Esophagus mucosa (tissue), 1 donor: Measurements from ENCODE around the gene DGKA. TPM values are rescaled to one million over a fixed set of nuclear protein-coding genes. Genes with fewer than 3 reads are reported as not detected.

Experiments
- ATAC-seq: fragments of 200-7000 bp; cut with Tn5 transposase; one replicate; pipeline ENCODE4 v1.9.1; 2020
- total RNA-seq: library from RNA; stranded (reverse); gene quantifications from one replicate; pipeline ENCODE4 v1.2.4, GENCODE V29; 2023
- donor health status: DM: yes; HTN: yes; CAD: no.

DGKA gene
- total RNA-seq, 1 donor from 2014 or later, result 170 TPM

DNA sequence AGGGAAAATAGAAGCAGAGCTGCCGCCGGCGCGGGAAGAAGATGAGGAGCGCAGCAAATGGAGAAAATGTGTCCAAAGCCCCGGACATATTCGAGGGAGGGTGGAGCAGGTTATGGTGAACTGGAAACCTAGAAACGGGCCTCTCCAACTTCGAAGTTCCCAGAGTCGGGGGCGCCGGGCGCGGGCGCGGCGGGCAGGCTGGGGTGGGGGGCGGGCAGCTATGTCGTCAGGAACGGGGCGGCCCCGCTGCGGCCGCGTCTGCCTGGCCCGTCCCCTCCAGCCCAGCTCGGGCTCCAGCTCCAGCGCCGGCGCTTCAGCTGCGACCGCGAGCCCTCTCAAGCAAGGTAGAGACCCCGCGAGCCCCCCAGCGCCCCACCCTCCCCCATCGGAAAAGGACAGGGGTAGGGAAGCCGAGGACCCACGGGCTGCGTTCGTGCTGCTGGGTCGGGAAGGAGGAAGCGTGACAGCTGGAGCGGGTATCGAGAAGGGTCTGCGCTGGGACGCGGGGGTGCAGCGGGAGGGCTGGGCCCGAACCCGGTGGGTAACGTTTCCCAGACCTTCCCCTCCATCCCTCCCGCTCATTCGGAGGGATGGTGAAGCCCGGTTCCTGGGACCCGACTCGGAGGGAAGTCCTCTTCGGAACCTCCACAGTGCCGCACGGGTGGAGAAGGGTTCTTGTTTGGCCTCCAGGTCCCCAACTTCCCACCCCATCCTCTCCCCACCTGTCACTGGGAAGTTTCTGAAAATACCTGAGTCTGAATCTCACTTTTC, 1.0 kb downstream of the DGKA start:
- ATAC-seq, result peak; percentile 9

GRCh38 chr12:55932551-55932910, 1.6 kb downstream of the DGKA start:
- peak; percentile 22 for ATAC-seq

DNA sequence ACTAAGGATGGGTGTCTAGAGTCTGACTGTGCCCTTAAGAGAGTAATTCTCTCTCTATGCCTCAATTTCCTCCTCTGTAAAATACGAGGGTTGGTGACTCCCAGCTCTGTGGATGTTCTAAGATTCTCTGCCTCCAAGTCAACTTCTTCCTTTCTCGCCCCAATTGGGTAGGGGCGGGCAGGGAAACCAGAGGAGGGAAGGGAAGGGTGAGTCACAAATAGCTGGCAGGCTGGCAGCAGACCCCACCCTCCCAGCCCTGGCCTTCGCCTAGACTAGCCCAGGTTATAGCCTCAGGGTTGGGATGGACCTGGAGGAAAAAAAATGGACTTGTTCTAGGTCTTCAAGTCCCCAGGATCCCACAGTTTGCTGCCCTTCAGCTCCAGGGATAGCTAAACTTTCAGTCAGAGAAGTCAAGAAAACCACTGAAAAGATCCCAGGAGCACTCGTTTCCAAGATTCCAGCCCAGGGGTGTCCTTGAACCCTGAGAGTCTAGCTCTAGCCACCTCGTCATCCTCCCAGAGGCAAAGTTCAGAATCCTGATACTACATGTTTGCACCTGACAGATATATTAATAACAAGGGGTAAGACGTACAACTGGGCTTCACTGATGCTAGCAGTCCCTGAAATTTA, 2.3 kb downstream of the DGKA start:
- ATAC-seq, result peak; percentile 66

GRCh38 chr12:55933799-55934742, 3.1 kb downstream of the DGKA start:
- no peak for ATAC-seq

- no peak for ATAC-seq
Measured at GRCh38 chr12:55934773-55935172, 3.8 kb downstream of the DGKA start.

- ATAC-seq, result no peak
Measured at GRCh38 chr12:55935738-55936151, 4.8 kb downstream of the DGKA start.

GRCh38 chr12:55937981-55938380, 7.0 kb downstream of the DGKA start:
- no peak for ATAC-seq

DNA sequence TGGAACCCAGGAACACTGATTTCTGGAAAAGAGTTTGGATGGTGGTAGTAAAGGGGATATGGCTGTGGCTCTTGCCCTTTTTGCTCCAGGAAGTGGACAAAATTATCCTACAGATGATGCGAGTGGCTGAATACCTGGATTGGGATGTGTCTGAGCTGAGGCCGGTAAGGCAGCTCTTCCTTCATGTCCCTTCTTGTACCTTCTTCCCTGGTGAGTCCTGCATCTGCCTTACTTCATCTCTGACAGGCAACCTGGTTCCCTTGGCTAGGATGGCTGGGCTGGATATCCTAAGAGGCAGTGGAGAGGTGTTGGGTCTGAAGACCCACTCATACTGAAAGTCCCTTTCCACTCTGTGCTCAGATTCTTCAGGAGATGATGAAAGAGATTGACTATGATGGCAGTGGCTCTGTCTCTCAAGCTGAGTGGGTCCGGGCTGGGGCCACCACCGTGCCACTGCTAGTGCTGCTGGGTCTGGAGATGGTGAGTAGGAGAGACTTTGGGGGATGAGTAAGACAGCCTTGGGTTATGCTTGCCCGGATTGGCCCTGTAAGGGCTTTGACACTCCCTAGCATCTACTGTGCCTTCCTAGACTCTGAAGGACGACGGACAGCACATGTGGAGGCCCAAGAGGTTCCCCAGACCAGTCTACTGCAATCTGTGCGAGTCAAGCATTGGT, 8.0 kb downstream of the DGKA start:
- ATAC-seq, result peak; percentile 37

GRCh38 chr12:55940065-55940732, 9.2 kb downstream of the DGKA start:
- ATAC-seq, result peak; percentile 89

DNA sequence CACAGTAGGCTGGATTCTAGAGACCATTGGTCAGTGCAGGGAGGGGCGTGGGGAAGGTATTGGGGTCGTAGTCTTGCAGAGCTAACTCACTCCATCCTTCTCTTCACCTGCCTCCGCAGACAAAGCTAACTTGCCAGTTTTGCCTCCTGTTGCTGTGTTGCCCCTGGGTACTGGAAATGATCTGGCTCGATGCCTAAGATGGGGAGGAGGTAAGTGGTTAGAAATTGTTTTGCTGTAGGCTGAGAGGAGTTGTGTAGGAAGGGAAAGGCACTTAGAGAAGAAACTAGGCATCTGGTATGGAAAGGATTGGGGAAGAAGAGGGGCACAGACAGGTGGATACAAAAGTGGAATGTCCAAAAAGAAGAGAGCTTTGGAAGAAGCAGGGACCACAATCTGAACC, 11.1 kb downstream of the DGKA start:
- no peak for ATAC-seq

DNA sequence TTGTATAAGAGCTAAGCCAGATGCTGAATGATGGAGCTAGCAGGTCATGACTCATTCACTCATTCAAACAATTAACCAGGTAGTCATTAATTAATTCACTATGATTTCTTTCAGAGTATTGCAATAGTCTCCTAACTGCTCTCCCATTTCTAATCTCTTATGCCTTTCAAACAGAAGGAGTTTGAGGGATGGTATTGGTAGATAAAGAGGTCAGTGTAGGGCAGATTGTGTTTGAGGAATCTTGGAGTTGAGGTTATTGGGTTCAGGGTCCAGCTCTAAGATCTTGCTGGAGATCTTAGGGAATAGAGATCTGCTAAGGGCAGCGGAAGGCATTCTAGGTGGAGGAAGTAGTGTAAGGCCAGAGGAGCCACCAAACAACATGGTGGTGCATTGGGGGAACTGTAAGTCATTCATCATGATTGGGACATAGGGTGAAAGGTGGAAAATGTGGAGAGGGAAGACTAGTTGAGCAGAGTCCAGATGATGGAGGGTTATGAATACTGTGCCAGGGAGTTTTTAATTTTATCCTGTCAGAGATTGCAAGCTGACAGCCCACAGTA, 11.7 kb downstream of the DGKA start:
- ATAC-seq, result no peak

GRCh38 chr12:55946553-55946952, 15.6 kb downstream of the DGKA start:
- ATAC-seq, result no peak

DNA sequence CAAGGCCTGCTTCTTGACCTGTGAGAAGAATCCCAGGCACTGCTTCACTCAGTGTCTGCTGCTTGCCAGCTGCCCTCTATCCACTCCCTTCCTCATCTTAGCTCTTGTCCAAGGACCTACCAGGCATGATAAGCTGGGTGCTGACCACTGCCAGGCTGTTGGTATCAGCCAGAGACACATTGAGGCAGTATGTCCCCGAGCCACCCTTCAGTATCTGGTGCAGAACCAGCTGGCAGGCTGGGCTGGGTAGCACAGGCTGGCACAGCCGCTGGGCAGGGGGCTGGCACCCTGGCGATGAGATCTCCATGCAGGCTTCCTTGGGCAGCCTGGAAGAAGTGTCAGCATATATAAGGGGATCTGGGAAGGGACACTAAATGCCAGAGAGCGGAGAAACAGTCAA, 24.4 kb downstream of the DGKA start:
- peak; percentile 3 for ATAC-seq

DNA sequence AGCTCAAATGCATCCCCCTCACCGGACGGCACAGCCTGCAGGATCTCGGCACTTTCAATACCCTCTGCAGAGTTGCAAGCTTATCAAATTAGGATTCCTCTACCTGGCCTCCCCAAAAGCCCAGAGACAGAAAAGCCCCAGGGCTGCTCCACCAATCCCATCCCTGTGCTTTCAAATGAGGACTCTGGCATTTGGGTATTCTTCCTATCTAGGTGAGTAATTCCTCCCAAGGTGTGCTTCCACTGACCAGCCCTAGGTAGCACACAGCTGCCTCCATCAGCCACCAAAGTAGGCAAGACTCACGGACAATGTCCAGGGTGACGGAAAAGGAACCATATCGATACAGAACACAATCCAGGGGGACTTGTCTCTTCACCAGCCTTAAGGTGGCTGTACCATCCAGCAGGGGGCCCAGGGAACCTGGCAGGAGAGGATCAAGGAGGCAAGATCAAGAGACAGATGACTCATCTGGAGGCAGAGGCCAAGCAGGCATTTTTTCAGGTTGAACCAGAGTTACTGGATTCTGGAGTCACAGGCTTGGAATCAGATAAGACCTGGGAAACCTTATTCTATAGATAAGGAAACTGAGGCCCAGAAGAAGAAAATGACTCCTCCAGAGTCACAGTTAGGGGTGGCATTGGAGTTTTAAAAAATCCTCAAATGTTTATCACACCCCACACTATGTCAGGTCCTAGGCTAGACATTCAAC, 25.0 kb downstream of the DGKA start:
- peak; percentile 75 for ATAC-seq

DNA sequence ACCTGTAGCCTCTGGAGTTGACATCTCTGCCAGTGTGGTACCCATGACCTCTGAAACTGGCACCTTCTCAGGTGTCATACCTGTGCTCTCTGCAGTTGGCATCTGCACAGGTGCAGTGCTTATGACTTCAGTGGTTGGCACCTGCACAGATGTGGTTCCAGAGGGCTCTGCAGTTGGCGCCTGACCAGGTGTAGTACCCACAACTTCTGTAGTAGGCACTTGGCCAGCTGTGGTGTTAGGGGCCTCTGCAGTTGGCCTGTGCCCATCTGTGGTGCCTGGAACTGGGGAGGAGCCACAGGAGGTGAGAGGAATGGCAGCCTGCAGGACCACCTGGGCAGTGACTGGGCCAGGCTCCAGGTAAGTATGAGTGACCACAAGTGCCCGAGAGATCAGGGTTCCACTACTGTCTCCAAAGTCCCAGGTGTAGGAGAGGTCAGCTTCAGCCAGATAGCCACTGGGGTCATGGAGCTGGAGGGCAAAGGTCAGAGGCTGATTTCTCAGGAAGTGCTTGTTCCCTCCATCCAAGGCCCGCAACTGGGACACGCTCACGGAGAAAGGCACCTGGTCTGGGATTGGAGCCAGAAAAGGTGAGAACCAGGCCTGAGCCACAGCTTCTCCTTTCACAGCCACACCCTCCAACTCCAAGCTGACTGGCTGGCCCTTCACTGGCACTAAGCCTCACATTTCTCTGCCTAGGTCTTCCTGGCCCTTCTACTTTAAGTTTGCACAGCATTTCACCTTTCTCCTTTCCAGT, 26.3 kb downstream of the DGKA start:
- ATAC-seq, result peak; percentile 77

DNA sequence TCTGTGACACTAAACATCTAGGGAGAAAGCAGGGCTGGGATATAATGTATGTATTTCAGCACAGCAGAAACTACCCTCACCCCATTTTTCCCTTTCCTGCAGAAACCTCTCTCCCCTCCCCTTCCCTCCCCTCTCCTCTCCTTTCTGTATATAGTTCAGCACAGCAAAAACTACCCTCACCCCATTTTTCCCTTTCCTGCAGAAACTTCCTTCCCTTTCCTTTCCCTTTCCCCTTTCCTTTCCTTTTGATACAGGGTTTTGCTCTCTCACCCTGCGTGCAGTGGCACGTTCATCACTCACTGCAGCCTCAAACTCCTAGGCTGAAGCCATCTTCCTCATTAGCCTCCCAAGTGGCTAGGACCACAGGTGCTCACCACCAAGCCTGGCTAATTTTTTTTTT, 32.8 kb downstream of the DGKA start:
- ATAC-seq, result no peak

- no peak for ATAC-seq
Measured at GRCh38 chr12:55965240-55965639, 34.3 kb downstream of the DGKA start.

DNA sequence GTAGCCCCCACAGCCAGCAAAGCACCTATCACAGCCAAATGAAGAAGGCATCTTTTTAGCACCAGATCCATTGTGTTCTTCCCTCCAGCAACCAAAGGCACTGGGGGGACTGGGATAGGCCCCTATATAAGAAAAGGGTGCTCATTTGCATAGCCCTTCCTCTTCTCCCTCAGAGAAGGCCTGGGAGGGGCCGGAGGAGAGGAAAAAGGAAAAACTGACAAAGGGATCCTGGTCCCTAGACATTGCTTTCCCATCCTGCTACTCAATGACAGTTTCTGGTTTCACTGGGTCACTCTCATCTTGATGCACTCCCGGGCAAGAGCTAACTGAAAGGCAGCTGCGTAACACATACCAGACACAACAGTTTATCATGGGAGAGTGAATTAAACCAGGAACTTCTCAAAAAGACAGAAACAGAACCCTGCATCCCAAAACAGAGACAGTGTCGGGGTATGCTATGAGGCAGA, 35.0 kb downstream of the DGKA start, which contains the start of gene PMEL:
TSS of gene PMEL (minus strand) at position 102 of the 467 bp plus-strand sequence. CDS start at position 71, 31 bp downstream.
- ATAC-seq, result peak; percentile 14

DNA sequence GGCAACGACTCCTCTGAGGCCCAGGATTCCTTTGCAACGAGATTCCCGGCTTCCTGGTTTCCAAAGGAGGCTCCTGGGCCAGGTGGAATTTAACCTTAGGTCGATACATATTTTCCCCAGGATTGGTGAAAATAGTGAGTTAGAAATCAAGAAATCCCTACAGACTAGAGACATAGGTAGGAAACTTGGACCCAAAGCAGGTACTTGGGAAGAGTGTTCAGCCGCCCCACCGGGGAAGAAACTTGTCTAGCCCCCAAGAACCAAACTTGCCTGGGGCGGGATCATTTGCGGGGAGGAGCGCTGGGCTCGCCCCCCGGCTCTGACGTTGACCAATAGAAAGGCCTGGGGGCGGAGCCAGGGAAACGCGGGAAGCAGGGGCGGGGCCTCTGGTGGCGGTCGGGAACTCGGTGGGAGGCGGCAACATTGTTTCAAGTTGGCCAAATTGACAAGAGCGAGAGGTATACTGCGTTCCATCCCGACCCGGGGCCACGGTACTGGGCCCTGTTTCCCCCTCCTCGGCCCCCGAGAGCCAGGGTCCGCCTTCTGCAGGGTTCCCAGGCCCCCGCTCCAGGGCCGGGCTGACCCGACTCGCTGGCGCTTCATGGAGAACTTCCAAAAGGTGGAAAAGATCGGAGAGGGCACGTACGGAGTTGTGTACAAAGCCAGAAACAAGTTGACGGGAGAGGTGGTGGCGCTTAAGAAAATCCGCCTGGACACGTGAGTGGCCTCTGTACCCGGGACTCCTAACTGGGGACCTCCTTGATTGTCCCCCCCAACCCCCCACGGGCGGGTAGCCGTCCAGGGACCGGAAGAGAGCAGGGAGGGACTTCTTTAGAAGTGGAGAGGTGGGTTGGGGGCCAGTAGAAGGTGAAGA, 35.7 kb downstream of the DGKA start, which contains the start of gene CDK2:
TSS of gene CDK2 (plus strand) at position 423 of the 874 bp plus-strand sequence. CDS start at position 602, 179 bp downstream.
- ATAC-seq, result peak; percentile 89
